Measurements from ENCODE around the gene ELFN2. TPM values are rescaled to one million over a fixed set of nuclear protein-coding genes. Genes with fewer than 3 reads are reported as not detected.

Gene ELFN2
- total RNA-seq, 1 experiment from 2014 or later = 30.8 TPM

DNA sequence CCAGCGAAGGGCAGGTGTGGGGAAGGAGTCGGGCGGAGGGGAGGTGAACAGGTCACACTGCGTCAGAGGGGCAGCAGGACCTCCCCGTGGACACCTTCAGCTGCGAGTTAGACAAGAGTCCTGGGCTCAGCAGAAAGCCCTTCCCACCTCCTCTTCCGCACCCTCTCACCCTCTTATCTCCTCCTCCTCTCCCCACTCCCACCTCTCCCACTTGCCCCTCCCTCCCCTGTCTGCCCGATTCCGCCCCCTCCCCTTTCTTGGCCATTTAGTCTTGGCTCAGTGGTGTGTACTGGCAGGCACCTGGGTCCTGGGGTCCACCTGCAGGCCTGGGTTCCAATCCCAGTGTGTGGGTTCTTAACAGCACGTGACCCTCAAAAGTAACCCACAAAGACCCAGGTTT is 107.8 kb downstream of the ELFN2 start:
- Histone ChIP-seq H3K9me2 (ENCODE audit: insufficient read depth) (no peaks in the 10 kb centered on the region), H3K4me2 (no peak overlapping the region), H2AFZ (no peak overlapping the region), H3F3A (ENCODE audit: insufficient read depth, low read depth) (peaks cover 47% of the 10 kb centered on the region), H3K27ac (no peak overlapping the region), H3K36me3 (ENCODE audit: low read depth) (no peaks in the 10 kb centered on the region), H3K27me3 (ENCODE audit: insufficient read depth, low read depth) (no peaks in the 10 kb centered on the region), H3K4me1 (replicated peaks; ENCODE audit: insufficient read depth) (peaks cover 74% of the 10 kb centered on the region), H3K4me3 (no peak overlapping the region), H3K79me2 (ENCODE audit: low read depth) (no peaks in the 10 kb centered on the region), H3K9me3 (ENCODE audit: insufficient read depth, low read depth) (no peaks in the 10 kb centered on the region), H4K20me1 (ENCODE audit: insufficient read depth) (no peaks in the 10 kb centered on the region)
- TF ChIP-seq CTCF (conservative IDR thresholded peaks at IDR 0.05) = no peak
- no peak for TF ChIP-seq EZH2 (IDR thresholded peaks at IDR 0.05; ENCODE audit: low read depth)
- no peak for DNase-seq
- POLR2A ChIA-PET (ENCODE audit: unreplicated experiment) = no interaction called here
- CTCF ChIA-PET = no interaction called here
- no TSS peak for BruUV-seq (replicated peaks)
- intact Hi-C loops (cut with micrococcal nuclease; ENCODE audit: unreplicated experiment) = loop anchor here (5.0 kb wide), 2 partner anchors 33 to 248 kb away; no protein-coding TSS in a partner anchor

DNA sequence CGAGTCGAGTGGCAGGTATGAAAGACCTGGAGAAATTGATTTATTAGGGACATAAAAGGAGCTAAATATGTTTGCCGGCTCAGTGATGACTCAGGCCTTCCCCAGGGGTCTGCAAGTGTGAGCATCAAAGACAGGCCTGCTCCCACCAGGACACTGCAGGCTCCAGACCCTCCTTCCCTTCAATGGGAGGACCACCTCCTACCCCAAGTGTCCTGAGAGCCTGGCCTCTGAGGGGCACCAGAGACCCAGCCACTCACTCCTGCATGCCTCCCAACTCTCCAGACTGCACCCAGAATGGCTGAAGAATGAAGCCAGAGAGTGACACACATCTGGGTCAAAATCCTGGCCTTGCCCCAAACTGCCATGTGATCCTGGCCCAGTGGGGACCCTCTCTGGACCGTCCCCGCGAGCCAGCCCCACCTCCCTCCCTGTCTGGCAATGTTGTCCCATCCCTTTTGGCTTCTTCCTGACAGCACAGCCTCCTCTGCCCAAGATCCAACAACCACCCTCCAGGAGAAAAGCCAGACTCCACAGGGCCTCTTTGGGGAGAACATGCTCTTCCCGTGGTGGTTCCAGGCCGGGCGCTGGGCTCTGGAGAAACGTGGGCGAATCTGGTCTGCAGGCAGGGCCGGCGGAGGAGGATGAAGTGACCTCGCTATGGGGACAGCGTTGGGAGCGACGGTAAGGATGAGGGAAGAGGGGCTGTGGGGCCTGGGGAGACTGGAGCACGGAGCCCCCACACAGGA is 108.7 kb downstream of the ELFN2 start:
- DNase-seq = no peak
- Histone ChIP-seq H4K20me1 (ENCODE audit: insufficient read depth) (no peaks in the 10 kb centered on the region), H3K4me3 (no peak overlapping the region), H3K27me3 (ENCODE audit: insufficient read depth, low read depth) (no peaks in the 10 kb centered on the region), H3K9me2 (ENCODE audit: insufficient read depth) (no peaks in the 10 kb centered on the region), H3K4me1 (replicated peaks; ENCODE audit: insufficient read depth) (peaks cover 67% of the 10 kb centered on the region), H3K36me3 (ENCODE audit: low read depth) (no peaks in the 10 kb centered on the region), H3K4me2 (no peak overlapping the region), H3F3A (ENCODE audit: insufficient read depth, low read depth) (peaks cover 38% of the 10 kb centered on the region), H3K27ac (no peak overlapping the region), H3K79me2 (ENCODE audit: low read depth) (no peaks in the 10 kb centered on the region), H2AFZ (no peak overlapping the region), H3K9me3 (ENCODE audit: insufficient read depth, low read depth) (no peaks in the 10 kb centered on the region)
- no TSS peak for BruUV-seq (replicated peaks)
- intact Hi-C loops (cut with micrococcal nuclease; ENCODE audit: unreplicated experiment) = loop anchor here (5.0 kb wide), 2 partner anchors 34 to 249 kb away; no protein-coding TSS in a partner anchor
- ChIA-PET CTCF (interaction anchor here (0.7 to 0.9 kb wide), 2 partner anchors 102 to 137 kb away, joined by 3 to 4 read pairs; no protein-coding TSS in a partner anchor), POLR2A (ENCODE audit: unreplicated experiment) (interaction anchor here (0.6 kb wide), 1 partner anchor 184 kb away, joined by 4 read pairs; no protein-coding TSS in a partner anchor)
- TF ChIP-seq CTCF (conservative IDR thresholded peaks at IDR 0.05) = no peak
- no peak for TF ChIP-seq EZH2 (IDR thresholded peaks at IDR 0.05; ENCODE audit: low read depth)

Other genes with a start within 250 kb of the ELFN2 start
- 72.2 and 85.9 TPM in 2 replicates for gene C1QTNF6, start 239.2 kb downstream of the ELFN2 start, total RNA-seq (2021)
- not detected in 2 replicates for gene SSTR3, start 215.0 kb downstream of the ELFN2 start, total RNA-seq (2021)
- gene RAC2, start 183.2 kb downstream of the ELFN2 start, total RNA-seq (2021) = 79.9 and 90.5 TPM in 2 replicates
- gene CYTH4, start 145.0 kb downstream of the ELFN2 start, total RNA-seq (2021) = not detected in 2 replicates
- 26.0 and 28.1 TPM in 2 replicates for gene MFNG, start 58.9 kb upstream of the ELFN2 start, total RNA-seq (2021)
- 63.9 and 76.7 TPM in 2 replicates for gene CARD10, start 91.9 kb upstream of the ELFN2 start, total RNA-seq (2021)
- 94.0 and 110 TPM in 2 replicates for gene CDC42EP1, start 133.0 kb upstream of the ELFN2 start, total RNA-seq (2021)
- not detected in 2 replicates for gene LGALS2, start 152.6 kb upstream of the ELFN2 start, total RNA-seq (2021)
- 99.2 and 102 TPM in 2 replicates for gene GGA1, start 181.4 kb upstream of the ELFN2 start, total RNA-seq (2021)
- 52.1 and 60.5 TPM in 2 replicates for gene SH3BP1, start 212.2 kb upstream of the ELFN2 start, total RNA-seq (2021)
- 10.9 and 13.5 TPM in 2 replicates for gene PDXP, start 231.2 kb upstream of the ELFN2 start, total RNA-seq (2021)
- 734 and 791 TPM in 2 replicates for gene LGALS1, start 248.2 kb upstream of the ELFN2 start, total RNA-seq (2021)